HepG2 (cell line): ENCODE data around the gene DNTTIP2. TPM values are rescaled to one million over a fixed set of nuclear protein-coding genes. Genes with fewer than 3 reads are reported as not detected.

Experiments used
- BCLAF1 ChIP-seq: fragments of 450-650 bp; IDR thresholded peaks from 2 replicates; pipeline ENCODE4 v1.6.1; 2017; ENCODE audit warnings: mild to moderate bottlenecking
- FLYWCH1 ChIP-seq: sonication (generic); formaldehyde crosslinking; IDR thresholded peaks from 2 replicates; pipeline ENCODE4 v1.8.1; 2023; ENCODE audit warnings: mild to moderate bottlenecking, missing genetic modification reagents
- GATAD2A ChIP-seq: IDR thresholded peaks from 2 replicates; pipeline ENCODE4 v1.6.1; 2016
- GRHL1 ChIP-seq: sonication (generic); formaldehyde crosslinking; conservative IDR thresholded peaks from 2 replicates; pipeline ENCODE4 v1.8.0; 2022; ENCODE audit warnings: missing genetic modification reagents
- HNF4G ChIP-seq, 2 experiments: sonication (generic) in 1 of 2; formaldehyde crosslinking in 1 of 2; IDR thresholded peaks; 2 replicates each; pipeline versions ENCODE4 v1.4.0 to v1.6.1; 2011 to 2020; ENCODE audit warnings: borderline replicate concordance in 2 of 2, low read depth in 2 of 2, mild to moderate bottlenecking in 2 of 2, low read length in 1 of 2, missing genetic modification reagents in 1 of 2, moderate library complexity in 1 of 2
- HNRNPK ChIP-seq: fragments of 200-400 bp; formaldehyde crosslinking; IDR thresholded peaks from 2 replicates; pipeline ENCODE4 v1.6.1; 2018; ENCODE audit warnings: low read length, low read depth, moderate library complexity, mild to moderate bottlenecking; ENCODE audit not compliant: poor library complexity, severe bottlenecking
- HOXA5 ChIP-seq: sonication (generic); formaldehyde crosslinking; IDR thresholded peaks from 2 replicates; pipeline ENCODE4 v1.4.0; 2020; ENCODE audit warnings: missing genetic modification reagents
- RAD51 ChIP-seq: fragments of 450-650 bp; IDR thresholded peaks from 2 replicates; pipeline ENCODE4 v1.6.1; 2016; ENCODE audit warnings: borderline replicate concordance
- RXRA ChIP-seq: sonication (generic); formaldehyde crosslinking; IDR thresholded peaks from 2 replicates; pipeline ENCODE4 v1.5.1; 2020; ENCODE audit warnings: missing genetic modification reagents
- TEF ChIP-seq: sonication (generic); formaldehyde crosslinking; IDR thresholded peaks from 2 replicates; pipeline ENCODE4 v1.5.0; 2020; ENCODE audit warnings: missing genetic modification reagents
- ZBTB46 ChIP-seq: sonication (generic); formaldehyde crosslinking; IDR thresholded peaks from 2 replicates; pipeline ENCODE4 v1.4.0; 2020; ENCODE audit warnings: mild to moderate bottlenecking, missing genetic modification reagents, borderline replicate concordance
- ZC3H4 ChIP-seq: sonication (generic); formaldehyde crosslinking; IDR thresholded peaks from 2 replicates; pipeline ENCODE4 v1.4.0; 2020; ENCODE audit warnings: missing genetic modification reagents, borderline replicate concordance
- ZNF124 ChIP-seq: sonication (generic); formaldehyde crosslinking; IDR thresholded peaks from 2 replicates; pipeline ENCODE4 v1.4.0; 2020; ENCODE audit warnings: missing genetic modification reagents
- ZNF572 ChIP-seq: sonication (generic); formaldehyde crosslinking; IDR thresholded peaks from 2 replicates; pipeline ENCODE4 v1.5.1; 2020; ENCODE audit warnings: mild to moderate bottlenecking, missing genetic modification reagents
- ZNF616 ChIP-seq: sonication (generic); formaldehyde crosslinking; IDR thresholded peaks from 2 replicates; pipeline ENCODE4 v1.5.0; 2020; ENCODE audit warnings: low read depth, mild to moderate bottlenecking, missing genetic modification reagents
- ZNF772 ChIP-seq: sonication (generic); formaldehyde crosslinking; IDR thresholded peaks from 2 replicates; pipeline ENCODE4 v1.5.0; 2020; ENCODE audit warnings: mild to moderate bottlenecking, missing genetic modification reagents
- ZNF777 ChIP-seq: sonication (generic); formaldehyde crosslinking; IDR thresholded peaks from 2 replicates; pipeline ENCODE4 v1.4.0; 2020; ENCODE audit warnings: missing genetic modification reagents
- ZSCAN5A ChIP-seq: sonication (generic); formaldehyde crosslinking; IDR thresholded peaks from 2 replicates; pipeline ENCODE4 v1.8.0; 2022; ENCODE audit warnings: mild to moderate bottlenecking, missing genetic modification reagents, borderline replicate concordance
- polyA plus RNA-seq, 8 experiments: library from polyadenylated mRNA; depleted of rRNA in 3 of 8; stranded (reverse) in 7 of 8; unstranded in 1 of 8; fragments of >200 nt; fragmentation: Illumina TruSeq in 4 of 8; extraction: Trizol in 4 of 8; gene quantifications; 2 replicates each; pipeline versions ENCODE4 v1.2.1 to v1.2.3, GENCODE V29; 2011 to 2016; ENCODE audit warnings: low read depth in 4 of 8, missing spikeins in 1 of 8, mixed read lengths in 1 of 8; ENCODE audit not compliant: insufficient read depth in 1 of 8
- total RNA-seq, 5 experiments: library from RNA; depleted of rRNA; stranded (reverse); fragments of >200 nt; fragmentation: Illumina TruSeq; extraction: Trizol; gene quantifications; 2 replicates each; pipeline ENCODE4 v1.2.3, GENCODE V29; 2016; ENCODE audit warnings: low read depth in 1 of 5

The DNTTIP2 gene
- total and polyA plus RNA-seq, 2 of the 13 experiments (the other 11 are each of a cell fraction or from before 2014, with no cell fraction given): 11.4 to 63.3 TPM

GRCh38 chr1:93846992-93847810, 31.8 kb downstream of the DNTTIP2 start (continued):
- TF ChIP-seq ZNF772 (CRISPR knock-in tag): peak; percentile 83; the same call in 1 of the 2 replicates
- no peak for TF ChIP-seq ZNF572 (CRISPR knock-in tag)
- no peak for TF ChIP-seq GRHL1 (CRISPR knock-in tag)
- no peak for TF ChIP-seq FLYWCH1
- TF ChIP-seq ZNF124: 0 out of 2 replicates have a peak, but pooled peaks have one; percentile 59
- peak; percentile 76 for TF ChIP-seq HOXA5 (CRISPR knock-in tag)
- peak; percentile 96 for TF ChIP-seq ZNF777 (CRISPR knock-in tag)
- TF ChIP-seq RXRA (CRISPR knock-in tag): peak; percentile 75
- no peak for TF ChIP-seq ZNF616 (CRISPR knock-in tag)
- TF ChIP-seq HNF4G (IDR thresholded peaks at IDR 0.05; ENCODE audit: borderline replicate concordance, low read depth, low read length): peak; percentile 25; the same call in 1 of the 2 replicates
- no peak for TF ChIP-seq HNF4G (CRISPR knock-in tag; IDR thresholded peaks at IDR 0.05; ENCODE audit: borderline replicate concordance, low read depth)
- no peak for TF ChIP-seq ZSCAN5A (CRISPR knock-in tag)
- TF ChIP-seq GATAD2A (CRISPR knock-in tag): peak; percentile 35; the same call in 1 of the 2 replicates
- TF ChIP-seq RAD51: no peak
- no peak for TF ChIP-seq BCLAF1
- no peak for TF ChIP-seq ZBTB46
- peak; percentile 15; the same call in 1 of the 2 replicates for TF ChIP-seq TEF (CRISPR knock-in tag)
- peak; percentile 88; the same call in 1 of the 2 replicates for TF ChIP-seq ZC3H4
- peak; percentile 43 for TF ChIP-seq HNRNPK
